Muscle of arm (tissue), 12 donors: ENCODE results near the gene TRIM47. TPM values are rescaled to one million over a fixed set of nuclear protein-coding genes. Genes with fewer than 3 reads are reported as not detected.

Source experiments
- DNase-seq: peaks from one replicate; pipeline ENCODE4 v3.0.0-alpha.2; 2013
- polyA plus RNA-seq, 12 donors: library from polyadenylated mRNA; unstranded; fragments of 120-200 nt; gene quantifications; one replicate each; pipeline ENCODE4 v1.2.1, GENCODE V29; 2013; ENCODE audit not compliant: insufficient read length in 12 of 12

The TRIM47 gene
- polyA plus RNA-seq, 12 donors, result 15.8 to 46.4 (median 21.5) TPM; not detected in 1

- DNase-seq, result no peak
These were observed 45.6 kb downstream of the TRIM47 start for GRCh38 chr17:75832652-75833400.

GRCh38 chr17:75832164-75832651, 46.2 kb downstream of the TRIM47 start:
- no peak for DNase-seq

- no peak for DNase-seq
These were observed 47.3 kb downstream of the TRIM47 start for GRCh38 chr17:75831032-75831571.

GRCh38 chr17:75830164-75831031, 48.0 kb downstream of the TRIM47 start:
- no peak for DNase-seq

- DNase-seq, result no peak
These were observed 48.6 kb downstream of the TRIM47 start for GRCh38 chr17:75829747-75830146.

GRCh38 chr17:75828741-75829140, 49.6 kb downstream of the TRIM47 start:
- no peak for DNase-seq

- no peak for DNase-seq
These were observed 50.3 kb downstream of the TRIM47 start for GRCh38 chr17:75828076-75828400.

- DNase-seq, result no peak
These were observed 50.9 kb downstream of the TRIM47 start for GRCh38 chr17:75827308-75828075.

GRCh38 chr17:75826561-75827307, 51.6 kb downstream of the TRIM47 start:
- no peak for DNase-seq

GRCh38 chr17:75825748-75826370, 52.5 kb downstream of the TRIM47 start:
- DNase-seq, result no peak

GRCh38 chr17:75825149-75825552, 53.2 kb downstream of the TRIM47 start:
- no peak for DNase-seq

- DNase-seq, result no peak
These were observed 53.7 kb downstream of the TRIM47 start for GRCh38 chr17:75824666-75825065.

Other genes with a start within 250 kb of the TRIM47 start
- 10 to 100 TPM in 2 of 12 donors, 1 to 10 TPM in 9, not detected in 1; 5.3 to 12.2 (median 7.5) TPM for gene SMIM5, start 245.1 kb downstream of the TRIM47 start, polyA plus RNA-seq
- 10 to 100 TPM in 11 of 12 donors, not detected in 1; 12.3 to 36.8 (median 16.4) TPM for gene RECQL5, start 211.4 kb downstream of the TRIM47 start, polyA plus RNA-seq
- 100 to 1,000 TPM in 1 of 12 donors, 10 to 100 TPM in 10, not detected in 1; 66.0 to 125 (median 72.9) TPM for gene SAP30BP, start 211.2 kb downstream of the TRIM47 start, polyA plus RNA-seq
- gene ITGB4, start 157.1 kb downstream of the TRIM47 start, polyA plus RNA-seq, result 10 to 100 TPM in 3 of 12 donors, 1 to 10 TPM in 8, not detected in 1; 3.3 to 55.7 (median 5.9) TPM
- 10 to 100 TPM in 11 of 12 donors, not detected in 1; 15.1 to 26.5 (median 21.0) TPM for gene GALK1, start 113.4 kb downstream of the TRIM47 start, polyA plus RNA-seq
- gene UNK, start 93.8 kb downstream of the TRIM47 start, polyA plus RNA-seq, result 10 to 100 TPM in 11 of 12 donors, not detected in 1; 20.5 to 42.4 (median 26.6) TPM
- 10 to 100 TPM in 2 of 12 donors, 1 to 10 TPM in 9, not detected in 1; 3.1 to 14.7 (median 3.9) TPM for gene UNC13D, start 34.2 kb downstream of the TRIM47 start, polyA plus RNA-seq
- gene WBP2, start 23.2 kb downstream of the TRIM47 start, polyA plus RNA-seq, result 100 to 1,000 TPM in 1 of 12 donors, 10 to 100 TPM in 10, not detected in 1; 43.3 to 104 (median 48.5) TPM
- 10 to 100 TPM in 11 of 12 donors, not detected in 1; 11.9 to 19.8 (median 13.9) TPM for gene TRIM65, start 18.4 kb upstream of the TRIM47 start, polyA plus RNA-seq
- 100 to 1,000 TPM in 1 of 12 donors, 10 to 100 TPM in 10, not detected in 1; 44.7 to 117 (median 54.7) TPM for gene MRPL38, start 26.3 kb upstream of the TRIM47 start, polyA plus RNA-seq
- gene FBF1, start 62.5 kb upstream of the TRIM47 start, polyA plus RNA-seq, result 10 to 100 TPM in 2 of 12 donors, 1 to 10 TPM in 9, not detected in 1; 3.5 to 15.9 (median 6.5) TPM
- gene ACOX1, start 100.6 kb upstream of the TRIM47 start, polyA plus RNA-seq, result 10 to 100 TPM in 11 of 12 donors, not detected in 1; 16.8 to 23.3 (median 20.8) TPM
- 10 to 100 TPM in 9 of 12 donors, 1 to 10 TPM in 2, not detected in 1; 8.5 to 21.1 (median 13.1) TPM for gene TEN1, start 100.7 kb upstream of the TRIM47 start, polyA plus RNA-seq
- 10 to 100 TPM in 2 of 12 donors, 1 to 10 TPM in 8, not detected in 2; 3.5 to 16.6 (median 6.9) TPM for gene CDK3, start 122.3 kb upstream of the TRIM47 start, polyA plus RNA-seq
- gene EVPL, start 148.7 kb upstream of the TRIM47 start, polyA plus RNA-seq, result 10 to 100 TPM in 3 of 12 donors, 1 to 10 TPM in 1, under 1 TPM in 6, not detected in 2; 0.12 to 47.8 (median 0.44) TPM
- 100 to 1,000 TPM in 1 of 12 donors, 10 to 100 TPM in 10, not detected in 1; 69.3 to 244 (median 80.1) TPM for gene SRP68, start 193.9 kb upstream of the TRIM47 start, polyA plus RNA-seq
- gene GALR2, start 196.2 kb upstream of the TRIM47 start, polyA plus RNA-seq, result not detected
- 1 to 10 TPM in 9 of 12 donors, under 1 TPM in 1, not detected in 2; 0.45 to 8.0 (median 5.1) TPM for gene ZACN, start 200.6 kb upstream of the TRIM47 start, polyA plus RNA-seq
- gene EXOC7, start 225.2 kb upstream of the TRIM47 start, polyA plus RNA-seq, result 100 to 1,000 TPM in 3 of 12 donors, 10 to 100 TPM in 9; 56.3 to 120 (median 90.6) TPM